GM19452 (cell line): ENCODE results near the gene KRT1.

Experiments
- ATAC-seq: cut with Tn5 transposase; IDR thresholded peaks from one replicate; pipeline ENCODE4 v1.9.1; 2021; ENCODE audit not compliant: unreplicated experiment

Gene KRT1

GRCh38 chr12:52699373-52699772, 19.2 kb upstream of the KRT1 start:
- ATAC-seq, result no peak

GRCh38 chr12:52698651-52699340, 18.6 kb upstream of the KRT1 start:
- ATAC-seq, result no peak

- ATAC-seq, result no peak
Observed at GRCh38 chr12:52697058-52697582, 16.9 kb upstream of the KRT1 start.

GRCh38 chr12:52696588-52696987, 16.4 kb upstream of the KRT1 start:
- ATAC-seq, result no peak

GRCh38 chr12:52695039-52695438, 14.8 kb upstream of the KRT1 start:
- no peak for ATAC-seq

GRCh38 chr12:52694151-52694550, 13.9 kb upstream of the KRT1 start:
- ATAC-seq, result no peak

- no peak for ATAC-seq
Observed at GRCh38 chr12:52693261-52693660, 13.1 kb upstream of the KRT1 start.

- ATAC-seq, result no peak
Observed at GRCh38 chr12:52692254-52692653, 12.0 kb upstream of the KRT1 start.

- ATAC-seq, result no peak
Observed at GRCh38 chr12:52691841-52692150, 11.6 kb upstream of the KRT1 start.

- ATAC-seq, result no peak
Observed at GRCh38 chr12:52691076-52691840, 11.1 kb upstream of the KRT1 start.

GRCh38 chr12:52690351-52691075, 10.3 kb upstream of the KRT1 start:
- ATAC-seq, result no peak

GRCh38 chr12:52689936-52690335, 9.7 kb upstream of the KRT1 start:
- ATAC-seq, result no peak

- ATAC-seq, result no peak
Observed at GRCh38 chr12:52689239-52689638, 9.0 kb upstream of the KRT1 start.

GRCh38 chr12:52688481-52688880, 8.3 kb upstream of the KRT1 start:
- ATAC-seq, result no peak

GRCh38 chr12:52687497-52688385, 7.5 kb upstream of the KRT1 start:
- ATAC-seq, result no peak

- ATAC-seq, result no peak
Observed at GRCh38 chr12:52686756-52687487, 6.7 kb upstream of the KRT1 start.

- ATAC-seq, result no peak
Observed at GRCh38 chr12:52686063-52686462, 5.9 kb upstream of the KRT1 start.

- ATAC-seq, result no peak
Observed at GRCh38 chr12:52685406-52685890, 5.2 kb upstream of the KRT1 start.

- ATAC-seq, result no peak
Observed at GRCh38 chr12:52684431-52684830, 4.2 kb upstream of the KRT1 start.
